ENCODE measurements around the gene SSBP2.

Gene SSBP2

GRCh38 chr5:81626524-81626923 lies 124.4 kb downstream of the SSBP2 start:
- no peaks in the 10 kb centered on the region for H3K27me3 ChIP-seq (ENCODE audit: insufficient read depth, poor library complexity, severe bottlenecking)
- TF ChIP-seq CTCF (IDR thresholded peaks at IDR 0.05; ENCODE audit: poor library complexity, severe bottlenecking), result no peak
- ATAC-seq (ENCODE audit: low read depth) (peak; percentile 100), DNase-seq (ENCODE audit: low spot score) (peak; percentile 73)
- no peak overlapping the region for H3K4me3 ChIP-seq (ENCODE audit: severe bottlenecking)
- no peak overlapping the region for H3K27ac ChIP-seq (ENCODE audit: poor library complexity, severe bottlenecking)
- H3K9me3 ChIP-seq (ENCODE audit: severe bottlenecking), result no peaks in the 10 kb centered on the region
- H3K36me3 ChIP-seq (ENCODE audit: low read depth), result no peaks in the 10 kb centered on the region
- peaks cover 10% of the 10 kb centered on the region for H3K4me1 ChIP-seq (ENCODE audit: insufficient read depth, poor library complexity, severe bottlenecking)

DNA sequence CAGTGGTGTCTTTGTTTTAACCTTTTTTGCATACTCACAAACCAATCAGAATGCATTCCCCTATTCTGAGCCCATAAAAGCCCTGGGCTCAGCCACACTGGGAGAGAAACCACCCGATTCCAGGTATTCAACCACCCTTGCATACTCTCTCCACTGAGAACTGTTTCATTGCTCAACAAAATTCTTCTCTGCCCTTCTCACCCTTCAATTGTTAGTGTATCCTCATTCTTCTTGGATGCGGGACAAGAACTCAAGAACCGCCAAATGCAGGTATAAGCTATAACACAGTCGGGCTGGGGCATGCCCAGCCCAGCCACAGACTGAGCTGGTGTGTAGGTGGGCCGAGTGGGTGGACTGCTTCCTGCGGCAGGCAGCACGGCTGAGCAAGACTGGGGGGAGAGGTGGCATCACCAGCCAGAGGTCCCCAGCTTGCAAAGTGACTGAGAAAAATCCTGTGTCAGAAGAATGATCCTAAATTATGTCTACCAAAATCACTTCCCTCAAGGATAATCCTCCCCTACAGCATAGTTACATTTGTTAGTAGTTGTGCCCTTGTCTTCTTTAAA lies 141.0 kb downstream of the SSBP2 start:
- Histone ChIP-seq H3K27me3 (ENCODE audit: insufficient read depth, poor library complexity, severe bottlenecking) (no peaks in the 10 kb centered on the region), H3K4me1 (ENCODE audit: insufficient read depth, poor library complexity, severe bottlenecking) (no peaks in the 10 kb centered on the region), H3K36me3 (ENCODE audit: low read depth) (no peaks in the 10 kb centered on the region), H3K4me3 (ENCODE audit: severe bottlenecking) (no peak overlapping the region), H3K9me3 (ENCODE audit: severe bottlenecking) (no peaks in the 10 kb centered on the region), H3K27ac (ENCODE audit: poor library complexity, severe bottlenecking) (no peak overlapping the region)
- ATAC-seq (ENCODE audit: low read depth), result no peak
- no peak for DNase-seq (ENCODE audit: low spot score)
- no peak for TF ChIP-seq CTCF (IDR thresholded peaks at IDR 0.05; ENCODE audit: poor library complexity, severe bottlenecking)

DNA sequence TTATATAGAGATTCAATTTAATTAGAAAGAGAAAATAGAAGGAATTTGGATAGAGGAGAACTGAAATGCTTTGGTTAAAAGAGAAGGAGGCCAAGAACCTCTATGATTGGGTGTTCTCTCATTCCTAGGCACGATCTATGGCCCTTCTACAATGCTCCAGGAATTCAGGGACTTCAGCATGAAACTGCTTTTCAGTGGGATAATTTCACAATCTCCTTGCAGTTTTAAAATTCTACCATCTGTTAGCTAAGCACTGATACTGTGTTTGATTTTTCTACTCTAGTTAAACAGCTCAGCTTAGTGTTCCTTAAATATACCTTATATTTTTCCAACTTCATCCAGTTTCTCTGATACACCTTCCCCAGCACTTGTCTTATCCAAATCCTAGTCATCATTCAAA lies 141.9 kb downstream of the SSBP2 start:
- Histone ChIP-seq H3K4me3 (ENCODE audit: severe bottlenecking) (no peak overlapping the region), H3K4me1 (ENCODE audit: insufficient read depth, poor library complexity, severe bottlenecking) (no peaks in the 10 kb centered on the region), H3K36me3 (ENCODE audit: low read depth) (no peaks in the 10 kb centered on the region), H3K9me3 (ENCODE audit: severe bottlenecking) (no peaks in the 10 kb centered on the region), H3K27me3 (ENCODE audit: insufficient read depth, poor library complexity, severe bottlenecking) (no peaks in the 10 kb centered on the region), H3K27ac (ENCODE audit: poor library complexity, severe bottlenecking) (no peak overlapping the region)
- TF ChIP-seq CTCF (IDR thresholded peaks at IDR 0.05; ENCODE audit: poor library complexity, severe bottlenecking), result no peak
- DNase-seq (ENCODE audit: low spot score) (no peak), ATAC-seq (ENCODE audit: low read depth) (no peak)

DNA sequence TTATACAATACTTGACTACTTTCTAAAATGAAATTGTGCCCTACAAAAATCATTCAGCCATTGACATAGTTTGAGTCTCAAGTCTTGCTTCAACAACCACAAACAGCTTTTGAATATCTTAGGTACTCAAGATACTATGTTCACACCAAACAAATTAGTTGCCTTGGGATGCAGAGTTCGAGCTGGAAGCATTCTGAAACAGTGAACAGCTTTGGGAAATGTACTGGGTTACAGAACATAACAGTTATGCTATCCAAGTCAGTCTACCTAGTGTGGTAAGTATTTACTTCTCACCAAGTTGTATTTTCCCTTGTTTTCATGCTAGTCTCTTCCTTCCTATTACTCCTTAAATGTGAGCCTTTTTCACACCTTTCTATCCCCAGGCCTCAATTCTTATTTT lies 143.2 kb downstream of the SSBP2 start:
- no peak for TF ChIP-seq CTCF (IDR thresholded peaks at IDR 0.05; ENCODE audit: poor library complexity, severe bottlenecking)
- ATAC-seq (ENCODE audit: low read depth) (no peak), DNase-seq (ENCODE audit: low spot score) (no peak)
- H3K27me3 ChIP-seq (ENCODE audit: insufficient read depth, poor library complexity, severe bottlenecking), result no peaks in the 10 kb centered on the region
- H3K4me1 ChIP-seq (ENCODE audit: insufficient read depth, poor library complexity, severe bottlenecking), result no peaks in the 10 kb centered on the region
- no peak overlapping the region for H3K27ac ChIP-seq (ENCODE audit: poor library complexity, severe bottlenecking)
- no peaks in the 10 kb centered on the region for H3K36me3 ChIP-seq (ENCODE audit: low read depth)
- no peaks in the 10 kb centered on the region for H3K9me3 ChIP-seq (ENCODE audit: severe bottlenecking)
- no peak overlapping the region for H3K4me3 ChIP-seq (ENCODE audit: severe bottlenecking)

DNA sequence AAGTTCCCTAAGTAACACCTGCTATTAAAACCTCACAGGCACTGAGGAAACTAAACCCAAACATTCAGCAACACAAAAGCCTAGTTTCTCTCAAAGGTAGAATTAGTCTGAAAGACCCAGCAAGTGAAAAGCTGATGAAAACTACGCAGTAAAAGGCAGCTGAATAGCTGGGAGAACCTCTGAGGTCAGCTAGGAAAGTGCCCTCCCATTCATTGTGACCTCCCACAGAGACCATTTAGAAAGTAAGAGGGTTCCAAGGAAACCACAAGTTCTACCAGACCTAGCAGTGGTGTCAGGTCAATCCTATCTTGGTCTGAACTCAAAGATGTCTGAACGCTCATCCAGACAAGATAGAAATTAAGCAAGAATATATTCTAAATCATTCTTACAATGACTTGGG lies 144.7 kb downstream of the SSBP2 start:
- Histone ChIP-seq H3K9me3 (ENCODE audit: severe bottlenecking) (no peaks in the 10 kb centered on the region), H3K36me3 (ENCODE audit: low read depth) (no peaks in the 10 kb centered on the region), H3K27ac (ENCODE audit: poor library complexity, severe bottlenecking) (no peak overlapping the region), H3K4me3 (ENCODE audit: severe bottlenecking) (no peak overlapping the region), H3K27me3 (ENCODE audit: insufficient read depth, poor library complexity, severe bottlenecking) (no peaks in the 10 kb centered on the region), H3K4me1 (ENCODE audit: insufficient read depth, poor library complexity, severe bottlenecking) (no peaks in the 10 kb centered on the region)
- no peak for TF ChIP-seq CTCF (IDR thresholded peaks at IDR 0.05; ENCODE audit: poor library complexity, severe bottlenecking)
- DNase-seq (ENCODE audit: low spot score), result no peak
- no peak for ATAC-seq (ENCODE audit: low read depth)

All from RWPE2 (cell line).